A549 (cell line): Measurements from ENCODE around the gene ARL6. TPM values are rescaled to one million over a fixed set of nuclear protein-coding genes. Genes with fewer than 3 reads are reported as not detected.
A peak's percentile ranks its signal among the peaks of the same experiment; 100 is the strongest.

Source experiments
- ATAC-seq, 2 experiments: fragments of 200-7000 bp in 1 of 2; fragments of >200 bp in 1 of 2; cut with Nextera tagmentation in 1 of 2; cut with Tn5 transposase in 1 of 2; 3 replicates each; pipeline versions ENCODE4 v1.8.0 to v1.9.1; 2018 to 2020; ENCODE audit warnings: mild to moderate bottlenecking in 1 of 2, moderate library complexity in 1 of 2
- CTCF ChIA-PET: fragments of 300-600 bp; sonication (Branson Sonifier 250); formaldehyde crosslinking; extraction: SDS; loops from one replicate; lab custom pipeline; 2021; ENCODE audit warnings: antibody characterized with exemption, inconsistent platforms; lab: Yijun Ruan, JAX
- POLR2A ChIA-PET: fragments of 350-600 bp; formaldehyde crosslinking; extraction: SDS; loops from one replicate; lab custom pipeline; 2021; ENCODE audit warnings: antibody characterized with exemption, inconsistent platforms; lab: Yijun Ruan, JAX
- DNase-seq, 2 experiments: peaks; one replicate each; pipeline versions ENCODE4 v3.0.0 to v3.0.0-alpha.2; 2011 to 2016; ENCODE audit warnings: low read depth in 1 of 2, low spot score in 1 of 2
- FAIRE-seq: peaks from 2 replicates; lab custom pipeline; 2011; peaks lifted over from hg19 to GRCh38; lab: Jason Lieb, UNC
- H3K27ac ChIP-seq, 2 experiments: fragments of >200 bp; sonication (Bioruptor Twin); formaldehyde crosslinking; 3 replicates each; pipeline ENCODE4 v1.5.1; 2016 to 2017
- H3K4me1 ChIP-seq: fragments of >200 bp; sonication (Bioruptor Twin); formaldehyde crosslinking; 3 replicates; pipeline ENCODE4 v1.6.1; 2016
- H3K4me2 ChIP-seq: fragments of >200 bp; sonication (Bioruptor Twin); formaldehyde crosslinking; 3 replicates; pipeline ENCODE4 v1.6.1; 2016
- H3K4me3 ChIP-seq: fragments of >200 bp; sonication (Bioruptor Twin); formaldehyde crosslinking; 3 replicates; pipeline ENCODE4 v1.5.1; 2016
- H3K9me3 ChIP-seq: fragments of >200 bp; sonication (Bioruptor Twin); formaldehyde crosslinking; 3 replicates; pipeline ENCODE4 v1.6.1; 2016
- CTCF ChIP-seq: fragments of >200 bp; sonication (Bioruptor Twin); formaldehyde crosslinking; IDR thresholded peaks from 3 replicates; pipeline ENCODE4 v1.5.1; 2016
- FOSL2 ChIP-seq, 2 experiments: fragments of 450-650 bp in 1 of 2; fragments of >200 bp in 1 of 2; sonication (Bioruptor Twin) in 1 of 2; formaldehyde crosslinking; IDR thresholded peaks; 2 replicates each; pipeline versions ENCODE4 v1.5.0 to v1.6.1; 2016 to 2020; ENCODE audit warnings: mild to moderate bottlenecking in 1 of 2, moderate library complexity in 1 of 2
- FOXS1 ChIP-seq: fragments of 250-450 bp; sonication (Bioruptor Pico); IDR thresholded peaks from 2 replicates; pipeline ENCODE4 v1.5.0; 2020; ENCODE audit warnings: mild to moderate bottlenecking, moderate library complexity
- MAFK ChIP-seq: fragments of 450-650 bp; IDR thresholded peaks from 2 replicates; pipeline ENCODE4 v1.6.1; 2014; ENCODE audit not compliant: partially characterized antibody
- MYC ChIP-seq: IDR thresholded peaks from 2 replicates; pipeline ENCODE4 v1.6.1; 2012; ENCODE audit warnings: mild to moderate bottlenecking, inconsistent platforms, low read length, improper control_type of control experiment, borderline replicate concordance
- NFE2L2 ChIP-seq: fragments of 150-350 bp; conservative IDR thresholded peaks from 2 replicates; pipeline ENCODE4 v1.6.1; 2014; ENCODE audit warnings: low read length
- NR3C1 ChIP-seq: fragments of >200 bp; sonication (Bioruptor Twin); formaldehyde crosslinking; IDR thresholded peaks from 3 replicates; pipeline ENCODE4 v1.6.1; 2017
- REST ChIP-seq: fragments of 200-600 bp; sonication (generic); IDR thresholded peaks from 2 replicates; pipeline ENCODE4 v1.6.1; 2016; ENCODE audit warnings: antibody characterized with exemption, mild to moderate bottlenecking, moderate library complexity
- SMC3 ChIP-seq: fragments of >200 bp; sonication (Bioruptor Twin); formaldehyde crosslinking; IDR thresholded peaks from 3 replicates; pipeline ENCODE4 v1.6.1; 2018; ENCODE audit warnings: inconsistent platforms
- TP53 ChIP-seq: fragments of 250-450 bp; sonication (Bioruptor Pico); IDR thresholded peaks from 2 replicates; pipeline ENCODE4 v1.5.0; 2021; ENCODE audit warnings: mild to moderate bottlenecking, moderate library complexity
- WGBS: methylation state at CpG from one replicate; pipeline ENCODE4 v1.1.6; 2017; ENCODE audit errors: missing lambda C conversion rate; 5-methylcytosine and 5-hydroxymethylcytosine counted together
- polyA plus RNA-seq, 4 experiments: library from polyadenylated mRNA; depleted of rRNA in 3 of 4; stranded (reverse); fragments of >200 nt; fragmentation: RNase III in 1 of 4; extraction: RNeasy Plus Mini Kit Qiagen cat#74134 plus additional on column Dnase treatment in 1 of 4; gene quantifications; 2 replicates in 3 of 4; 3 replicates in 1 of 4; pipeline ENCODE4 v1.2.3, GENCODE V29; 2011 to 2017
- TF ChIP-seq, protein P1 (sequence below): IDR thresholded peaks from 2 replicates; pipeline ENCODE4 v1.6.1; 2012
- TF ChIP-seq, protein P2 (sequence below): fragments of 150-350 bp; IDR thresholded peaks from 2 replicates; pipeline ENCODE4 v1.6.1; 2014; ENCODE audit warnings: low read depth, mild to moderate bottlenecking, low read length

ARL6 gene
- polyA plus RNA-seq, 2 of the 4 experiments (the other 2 are of a cell fraction), result 7.3 to 11.7 TPM

DNA sequence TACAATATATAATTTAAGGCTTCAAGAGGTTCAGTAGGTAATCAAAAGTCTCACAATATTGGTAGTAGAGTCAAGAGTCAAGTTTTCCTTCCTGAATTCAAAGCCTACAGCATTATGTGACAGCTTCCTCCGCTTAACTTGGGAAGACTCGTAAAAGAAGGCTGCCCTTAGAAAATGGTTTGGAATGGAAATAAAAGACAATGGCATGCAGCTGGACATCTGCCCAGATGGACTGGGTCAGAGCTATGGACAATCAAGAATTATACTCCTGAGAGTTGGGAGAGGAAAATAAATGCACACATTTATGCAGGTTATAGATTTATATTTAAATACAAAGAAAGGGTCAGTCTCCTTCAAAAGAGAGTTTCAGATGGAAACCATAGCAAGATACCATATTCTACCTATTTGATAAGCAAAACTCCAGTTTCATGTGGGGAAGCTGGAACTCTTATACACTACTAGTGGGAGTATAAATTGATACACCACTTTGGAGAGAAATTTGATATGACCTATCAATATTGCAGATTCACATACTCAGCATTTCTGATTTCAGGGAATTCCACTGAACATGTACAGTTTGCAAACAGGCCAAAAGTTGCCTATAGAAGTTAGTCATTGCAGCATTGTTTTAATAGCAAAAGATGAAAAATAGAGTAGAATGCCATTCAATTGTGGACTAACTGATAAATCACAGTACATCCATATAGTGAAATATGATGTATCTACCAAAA is 63.3 kb downstream of the ARL6 start:
- DNase-seq, result no peak
- no peak for ATAC-seq
- Histone ChIP-seq H3K4me2 (no peak overlapping the region), H3K4me3 (no peak overlapping the region), H3K9me3 (no peaks in the 10 kb centered on the region), H3K27ac (no peak overlapping the region), H3K4me1 (peaks cover 7% of the 10 kb centered on the region; the same call in 1 of the 3 replicates)
- CTCF ChIA-PET, result interaction anchor here (1.2 to 1.6 kb wide), 2 partner anchors 16 to 196 kb away, joined by 3 read pairs; no protein-coding TSS in a partner anchor
- POLR2A ChIA-PET, result no interaction called here
- no peak for FAIRE-seq
- TF ChIP-seq MAFK, result peak; percentile 67
- TF ChIP-seq TP53 (CRISPR knock-in tag), result no peak
- no peak for TF ChIP-seq REST
- no peak for TF ChIP-seq MYC
- 84% methylated on average over 2 of the region's 2 CpGs for WGBS

DNA sequence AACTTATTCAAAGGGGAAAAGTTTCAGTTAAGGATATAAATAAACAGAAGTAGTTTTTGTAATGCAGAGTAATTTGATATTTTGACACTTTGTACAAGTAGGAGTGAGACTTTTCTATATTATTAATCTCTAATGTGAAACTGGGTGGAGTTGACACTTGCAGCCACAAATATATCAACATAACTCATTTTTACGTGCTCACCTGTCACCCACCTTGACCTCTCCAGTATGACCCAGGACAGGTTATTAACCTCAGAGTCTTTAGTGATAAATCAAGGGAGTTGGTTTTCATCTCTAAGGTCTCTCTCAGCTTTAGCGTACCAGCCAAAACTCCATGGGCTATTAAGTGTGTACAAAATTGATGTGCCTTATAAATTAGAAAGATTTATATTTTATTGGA is 64.6 kb downstream of the ARL6 start:
- no peak for TF ChIP-seq FOSL2 (IDR thresholded peaks at IDR 0.05)
- TF ChIP-seq FOSL2 (CRISPR knock-in tag; IDR thresholded peaks at IDR 0.05), result no peak
- no peak for TF ChIP-seq NFE2L2
- no peak for TF ChIP-seq TP53 (CRISPR knock-in tag)
- TF ChIP-seq, protein P1, sequence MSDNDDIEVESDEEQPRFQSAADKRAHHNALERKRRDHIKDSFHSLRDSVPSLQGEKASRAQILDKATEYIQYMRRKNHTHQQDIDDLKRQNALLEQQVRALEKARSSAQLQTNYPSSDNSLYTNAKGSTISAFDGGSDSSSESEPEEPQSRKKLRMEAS, result no peak
- TF ChIP-seq FOXS1 (CRISPR knock-in tag), result no peak
- TF ChIP-seq NR3C1, result no peak
- no peak for TF ChIP-seq CTCF
- TF ChIP-seq, protein P2, sequence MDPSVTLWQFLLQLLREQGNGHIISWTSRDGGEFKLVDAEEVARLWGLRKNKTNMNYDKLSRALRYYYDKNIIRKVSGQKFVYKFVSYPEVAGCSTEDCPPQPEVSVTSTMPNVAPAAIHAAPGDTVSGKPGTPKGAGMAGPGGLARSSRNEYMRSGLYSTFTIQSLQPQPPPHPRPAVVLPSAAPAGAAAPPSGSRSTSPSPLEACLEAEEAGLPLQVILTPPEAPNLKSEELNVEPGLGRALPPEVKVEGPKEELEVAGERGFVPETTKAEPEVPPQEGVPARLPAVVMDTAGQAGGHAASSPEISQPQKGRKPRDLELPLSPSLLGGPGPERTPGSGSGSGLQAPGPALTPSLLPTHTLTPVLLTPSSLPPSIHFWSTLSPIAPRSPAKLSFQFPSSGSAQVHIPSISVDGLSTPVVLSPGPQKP, result no peak
- TF ChIP-seq SMC3, result no peak
- TF ChIP-seq, all 56 proteins: peak for 0
- H3K4me2 ChIP-seq, result no peak overlapping the region
- no peaks in the 10 kb centered on the region for H3K4me1 ChIP-seq
- no peak overlapping the region for H3K27ac ChIP-seq
- ATAC-seq (no peak), FAIRE-seq (no peak), DNase-seq (no peak)
- WGBS, result 88% methylated on average over 2 of the region's 2 CpGs
- no peak overlapping the region for H3K4me3 ChIP-seq
- no peaks in the 10 kb centered on the region for H3K9me3 ChIP-seq
- POLR2A ChIA-PET, result no interaction called here
- CTCF ChIA-PET, result no interaction called here

GRCh38 chr3:97830638-97831037 is 66.1 kb downstream of the ARL6 start:
- DNase-seq (no peak), ATAC-seq (no peak), FAIRE-seq (no peak)
- Histone ChIP-seq H3K4me1 (no peaks in the 10 kb centered on the region), H3K4me3 (no peak overlapping the region), H3K4me2 (no peak overlapping the region), H3K9me3 (no peaks in the 10 kb centered on the region), H3K27ac (no peak overlapping the region)
- CTCF ChIA-PET, result interaction anchor here (2.0 kb wide), 1 partner anchor 9 kb away, joined by 5 read pairs; the partner anchor contains the start of gene CRYBG3
- POLR2A ChIA-PET, result no interaction called here
- 68% methylated on average over 2 of the region's 2 CpGs for WGBS
- TF ChIP-seq, protein P2, result no peak
